SH-SY5Y (cell line): Measurements from ENCODE around the gene XYLT1.

Experiments used
- GATA2 ChIP-seq: IDR thresholded peaks from 2 replicates; pipeline ENCODE4 v1.6.1; 2011; ENCODE audit warnings: mild to moderate bottlenecking, low read depth, low read length
- GATA3 ChIP-seq: IDR thresholded peaks from 2 replicates; pipeline ENCODE4 v1.6.1; 2011; ENCODE audit warnings: low read depth, mild to moderate bottlenecking, low read length, moderate library complexity

DNA sequence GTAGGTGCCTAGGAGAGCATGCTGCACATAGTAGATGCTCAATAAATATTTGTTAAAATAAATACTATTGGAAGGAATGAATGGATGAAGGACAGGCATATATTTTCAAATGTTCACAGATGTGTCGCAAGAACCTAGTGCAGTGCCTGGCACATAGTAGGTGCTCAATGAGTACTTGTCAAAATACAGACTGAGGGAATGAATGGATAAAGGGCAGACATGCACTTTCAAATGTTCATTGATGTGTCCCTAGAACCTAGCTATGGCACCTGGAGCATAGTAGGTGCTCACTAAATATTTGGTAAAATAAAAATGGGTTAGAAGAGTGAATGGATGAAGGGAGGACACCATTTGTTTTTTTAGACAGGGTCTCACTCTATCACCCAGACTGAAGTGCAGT, 26.1 kb downstream of the XYLT1 start:
- TF ChIP-seq GATA3, result no peak
- TF ChIP-seq GATA2, result no peak
